KMS-11 (cell line): Measurements from ENCODE around the gene RNFT2.

Experiments
- H2AFZ ChIP-seq: fragments of 200-600 bp; sonication (generic); 2 replicates; pipeline ENCODE4 v1.6.1; 2016; ENCODE audit warnings: antibody characterized with exemption, mixed run types, low read depth
- H3K27ac ChIP-seq: fragments of 200-600 bp; sonication (generic); 2 replicates; pipeline ENCODE4 v1.6.1; 2016; ENCODE audit warnings: mild to moderate bottlenecking, mixed run types
- H3K27me3 ChIP-seq: fragments of 200-600 bp; sonication (generic); 2 replicates; pipeline ENCODE4 v1.6.1; 2017; ENCODE audit warnings: mild to moderate bottlenecking, low read depth, mixed run types, moderate library complexity; ENCODE audit not compliant: insufficient read depth
- H3K36me3 ChIP-seq: fragments of 200-600 bp; sonication (generic); 2 replicates; pipeline ENCODE4 v1.6.1; 2017; ENCODE audit warnings: mild to moderate bottlenecking, mixed run types; ENCODE audit not compliant: insufficient read depth
- H3K4me1 ChIP-seq: fragments of 200-600 bp; sonication (generic); 2 replicates; pipeline ENCODE4 v1.6.1; 2016; ENCODE audit warnings: mild to moderate bottlenecking, low read depth, mixed run types; ENCODE audit not compliant: poor library complexity, severe bottlenecking
- H3K4me2 ChIP-seq: fragments of 200-600 bp; sonication (generic); 2 replicates; pipeline ENCODE4 v1.7.0; 2016; ENCODE audit warnings: mild to moderate bottlenecking, mixed run types
- H3K4me3 ChIP-seq: fragments of 200-600 bp; sonication (generic); IDR thresholded peaks from 2 replicates; pipeline ENCODE4 v1.6.1; 2017; ENCODE audit warnings: low read depth, low read length, mixed read lengths; ENCODE audit not compliant: insufficient read depth
- H3K79me2 ChIP-seq: fragments of 200-600 bp; sonication (generic); 2 replicates; pipeline ENCODE4 v1.6.1; 2016; ENCODE audit warnings: low read depth, mixed run types; ENCODE audit not compliant: insufficient read depth
- H3K9ac ChIP-seq: fragments of 200-600 bp; sonication (generic); 2 replicates; pipeline ENCODE4 v1.6.1; 2016; ENCODE audit warnings: mild to moderate bottlenecking, mixed run types
- H4K20me1 ChIP-seq: fragments of 200-600 bp; sonication (generic); 2 replicates; pipeline ENCODE4 v1.6.1; 2016; ENCODE audit warnings: mild to moderate bottlenecking, mixed run types; ENCODE audit not compliant: insufficient read depth
- CTCF ChIP-seq: fragments of 200-600 bp; sonication (generic); conservative IDR thresholded peaks from 2 replicates; pipeline ENCODE4 v1.6.1; 2017; ENCODE audit warnings: low read depth, mild to moderate bottlenecking, antibody characterized with exemption, low read length, moderate library complexity, mixed read lengths

The RNFT2 gene

GRCh38 chr12:116884871-116885270, 146.8 kb downstream of the RNFT2 start:
- H3K27ac ChIP-seq, result no peak overlapping the region
- no peak for TF ChIP-seq CTCF
- no peaks in the 10 kb centered on the region for H3K36me3 ChIP-seq
- no peak overlapping the region for H3K4me3 ChIP-seq
- H3K27me3 ChIP-seq, result peaks cover 7% of the 10 kb centered on the region
- peaks cover 5% of the 10 kb centered on the region for H3K4me1 ChIP-seq
- H3K79me2 ChIP-seq, result no peaks in the 10 kb centered on the region
- H3K9ac ChIP-seq, result no peak overlapping the region
- H3K4me2 ChIP-seq, result no peak overlapping the region
- H4K20me1 ChIP-seq, result no peaks in the 10 kb centered on the region
- no peak overlapping the region for H2AFZ ChIP-seq

GRCh38 chr12:116885491-116885890, 147.4 kb downstream of the RNFT2 start:
- no peaks in the 10 kb centered on the region for H4K20me1 ChIP-seq
- no peak overlapping the region for H3K4me2 ChIP-seq
- no peak overlapping the region for H3K27ac ChIP-seq
- no peak overlapping the region for H2AFZ ChIP-seq
- H3K4me1 ChIP-seq, result no peaks in the 10 kb centered on the region
- H3K9ac ChIP-seq, result no peak overlapping the region
- H3K27me3 ChIP-seq, result peaks cover under 1% of the 10 kb centered on the region; the same call in 1 of the 2 replicates
- H3K36me3 ChIP-seq, result no peaks in the 10 kb centered on the region
- H3K79me2 ChIP-seq, result no peaks in the 10 kb centered on the region
- no peak for TF ChIP-seq CTCF
- H3K4me3 ChIP-seq, result no peak overlapping the region

GRCh38 chr12:116887244-116887643, 149.1 kb downstream of the RNFT2 start:
- Histone ChIP-seq H3K9ac (no peak overlapping the region), H3K79me2 (no peaks in the 10 kb centered on the region), H3K27me3 (no peaks in the 10 kb centered on the region), H3K4me1 (no peaks in the 10 kb centered on the region), H2AFZ (no peak overlapping the region), H3K27ac (no peak overlapping the region), H3K36me3 (no peaks in the 10 kb centered on the region), H3K4me2 (no peak overlapping the region), H4K20me1 (no peaks in the 10 kb centered on the region), H3K4me3 (no peak overlapping the region)
- no peak for TF ChIP-seq CTCF

- Histone ChIP-seq H3K36me3 (no peaks in the 10 kb centered on the region), H3K9ac (no peak overlapping the region), H3K4me2 (no peak overlapping the region), H3K4me1 (no peaks in the 10 kb centered on the region), H3K4me3 (no peak overlapping the region), H3K27me3 (no peaks in the 10 kb centered on the region), H3K27ac (no peak overlapping the region), H2AFZ (no peak overlapping the region), H3K79me2 (no peaks in the 10 kb centered on the region), H4K20me1 (no peaks in the 10 kb centered on the region)
- TF ChIP-seq CTCF, result no peak
Observed at GRCh38 chr12:116887897-116888296, 149.8 kb downstream of the RNFT2 start.
